Measurements from ENCODE around the gene PKMYT1.

Gene PKMYT1

GRCh38 chr16:2974319-2975056, 5.8 kb downstream of the PKMYT1 start:
- POLR2A ChIA-PET: no interaction called here
- H3K4me3 ChIP-seq (ENCODE audit: low read depth, low read length): no peak overlapping the region
- CTCF ChIA-PET: interaction anchor here (0.9 to 1.6 kb wide), 3 partner anchors 12 to 14 kb away, joined by 3 to 6 read pairs (median 3); no protein-coding TSS in a partner anchor
- DNase-seq (ENCODE audit: low read depth, low spot score): no peak
- no peak for TF ChIP-seq CTCF (IDR thresholded peaks at IDR 0.05; ENCODE audit: insufficient read depth, low read length, missing control alignments)

GRCh38 chr16:2973605-2974318, 6.5 kb downstream of the PKMYT1 start:
- no peak overlapping the region for H3K4me3 ChIP-seq (ENCODE audit: low read depth, low read length)
- no peak for TF ChIP-seq CTCF (IDR thresholded peaks at IDR 0.05; ENCODE audit: insufficient read depth, low read length, missing control alignments)
- no peak for DNase-seq (ENCODE audit: low read depth, low spot score)
- POLR2A ChIA-PET: no interaction called here
- CTCF ChIA-PET: interaction anchor here (1.6 to 3.2 kb wide), 2 partner anchors 12 kb away, joined by 6 to 17 read pairs; no protein-coding TSS in a partner anchor

GRCh38 chr16:2973093-2973492, 7.2 kb downstream of the PKMYT1 start:
- ChIA-PET POLR2A (interaction anchor here (1.7 kb wide), 1 partner anchor 47 kb away, joined by 4 read pairs; the partner anchor contains the start of gene TNFRSF12A), CTCF (interaction anchor here (3.2 kb wide), 1 partner anchor 11 kb away, joined by 17 read pairs; no protein-coding TSS in a partner anchor)
- no peak for TF ChIP-seq CTCF (IDR thresholded peaks at IDR 0.05; ENCODE audit: insufficient read depth, low read length, missing control alignments)
- no peak overlapping the region for H3K4me3 ChIP-seq (ENCODE audit: low read depth, low read length)
- no peak for DNase-seq (ENCODE audit: low read depth, low spot score)

- H3K4me3 ChIP-seq (ENCODE audit: low read depth, low read length): no peak overlapping the region
- DNase-seq (ENCODE audit: low read depth, low spot score): no peak
These were observed 8.1 kb downstream of the PKMYT1 start for GRCh38 chr16:2971985-2972784.

More at GRCh38 chr16:2971985-2972784, 8.1 kb downstream of the PKMYT1 start:
- ChIA-PET CTCF (interaction anchor here (1.1 to 3.2 kb wide), 3 partner anchors 9 to 11 kb away, joined by 3 to 17 read pairs (median 10); partner anchors contain the start of gene PKMYT1), POLR2A (interaction anchor here (1.7 kb wide), 1 partner anchor 48 kb away, joined by 4 read pairs; the partner anchor contains the start of gene TNFRSF12A)
- TF ChIP-seq CTCF (IDR thresholded peaks at IDR 0.05; ENCODE audit: insufficient read depth, low read length, missing control alignments): no peak
